Ovary (tissue), 3 donors: ENCODE results near the gene EMSY.

Experiments
- EP300 ChIP-seq: sonication (generic); formaldehyde crosslinking; IDR thresholded peaks from one replicate; pipeline ENCODE4 v1.6.1; 2017; ENCODE audit warnings: antibody characterized with exemption
- TF ChIP-seq, protein P1 (sequence below), 3 donors: fragments of 450-650 bp in 2 of 3; fragments of 200-600 bp in 1 of 3; IDR thresholded peaks; one replicate each; pipeline versions ENCODE4 v1.5.1 to v1.8.0; 2016 to 2022; ENCODE audit warnings: antibody characterized with exemption in 3 of 3, mild to moderate bottlenecking in 1 of 3
- donor health status: DM: no; HTN: no; CAD: no.

DNA sequence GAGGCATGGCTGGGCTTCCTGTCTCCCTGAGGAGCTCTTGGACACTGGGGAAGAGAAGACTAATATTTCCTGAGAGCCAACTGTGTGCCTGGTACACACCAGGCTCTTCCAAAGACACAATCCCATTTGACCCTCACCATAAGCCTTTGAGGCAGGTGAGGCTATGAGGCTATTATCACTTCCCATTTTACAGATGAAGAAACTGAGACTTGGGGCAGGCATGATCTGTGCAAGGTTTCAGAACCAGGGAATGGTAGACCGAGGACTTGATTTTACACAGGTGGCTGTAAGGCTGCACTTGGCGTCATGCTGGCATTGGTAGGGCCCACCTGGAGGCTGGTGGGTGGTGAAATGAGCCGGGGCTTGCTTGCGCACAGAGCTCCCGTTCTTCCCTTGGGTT is 134.9 kb downstream of the EMSY start:
- TF ChIP-seq, protein P1, sequence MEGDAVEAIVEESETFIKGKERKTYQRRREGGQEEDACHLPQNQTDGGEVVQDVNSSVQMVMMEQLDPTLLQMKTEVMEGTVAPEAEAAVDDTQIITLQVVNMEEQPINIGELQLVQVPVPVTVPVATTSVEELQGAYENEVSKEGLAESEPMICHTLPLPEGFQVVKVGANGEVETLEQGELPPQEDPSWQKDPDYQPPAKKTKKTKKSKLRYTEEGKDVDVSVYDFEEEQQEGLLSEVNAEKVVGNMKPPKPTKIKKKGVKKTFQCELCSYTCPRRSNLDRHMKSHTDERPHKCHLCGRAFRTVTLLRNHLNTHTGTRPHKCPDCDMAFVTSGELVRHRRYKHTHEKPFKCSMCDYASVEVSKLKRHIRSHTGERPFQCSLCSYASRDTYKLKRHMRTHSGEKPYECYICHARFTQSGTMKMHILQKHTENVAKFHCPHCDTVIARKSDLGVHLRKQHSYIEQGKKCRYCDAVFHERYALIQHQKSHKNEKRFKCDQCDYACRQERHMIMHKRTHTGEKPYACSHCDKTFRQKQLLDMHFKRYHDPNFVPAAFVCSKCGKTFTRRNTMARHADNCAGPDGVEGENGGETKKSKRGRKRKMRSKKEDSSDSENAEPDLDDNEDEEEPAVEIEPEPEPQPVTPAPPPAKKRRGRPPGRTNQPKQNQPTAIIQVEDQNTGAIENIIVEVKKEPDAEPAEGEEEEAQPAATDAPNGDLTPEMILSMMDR (IDR thresholded peaks at IDR 0.05): no peak
- no peak for TF ChIP-seq EP300
